CD14-positive monocyte (primary cell): ENCODE data around the gene IFTAP. TPM values are rescaled to one million over a fixed set of nuclear protein-coding genes. Genes with fewer than 3 reads are reported as not detected.

Source experiments
- DNase-seq, 3 donors: peaks; one replicate each; pipeline ENCODE4 v3.0.0-alpha.2; 2011 to 2022
- H2AFZ ChIP-seq: 2 replicates; pipeline ENCODE4 v1.6.0; 2012; ENCODE audit warnings: mild to moderate bottlenecking, low read depth, low read length, inconsistent platforms; ENCODE audit not compliant: insufficient read depth, poor library complexity, severe bottlenecking
- H3K27ac ChIP-seq, 2 donors: 1 replicate in 1 of 2; 2 replicates in 1 of 2; pipeline ENCODE4 v1.5.1; 2012 to 2013; ENCODE audit warnings: low read length in 2 of 2, control low read depth in 1 of 2, inconsistent platforms in 1 of 2, low read depth in 1 of 2, mild to moderate bottlenecking in 1 of 2
- H3K27me3 ChIP-seq, 2 donors: one replicate each; pipeline versions ENCODE4 v1.6.0 to v1.6.1; 2011 to 2013; ENCODE audit warnings: low read length in 2 of 2; ENCODE audit not compliant: control insufficient read depth in 2 of 2, insufficient read depth in 2 of 2
- H3K36me3 ChIP-seq, 2 donors: replicated peaks in 1 of 2; 1 replicate in 1 of 2; 2 replicates in 1 of 2; pipeline versions ENCODE4 v1.5.1 to v1.6.1; 2012 to 2013; ENCODE audit warnings: low read length in 2 of 2, control low read depth in 1 of 2, inconsistent platforms in 1 of 2, mild to moderate bottlenecking in 1 of 2; ENCODE audit not compliant: insufficient read depth in 2 of 2, control insufficient read depth in 1 of 2
- H3K4me1 ChIP-seq, 2 donors: 1 replicate in 1 of 2; 2 replicates in 1 of 2; pipeline versions ENCODE4 v1.5.1 to v1.6.1; 2012 to 2013; ENCODE audit warnings: low read length in 2 of 2, control low read depth in 1 of 2, inconsistent platforms in 1 of 2, mild to moderate bottlenecking in 1 of 2, moderate library complexity in 1 of 2; ENCODE audit not compliant: insufficient read depth in 2 of 2, control insufficient read depth in 1 of 2
- H3K4me2 ChIP-seq: replicated peaks from 2 replicates; pipeline ENCODE3; 2012; ENCODE audit warnings: low read length, moderate library complexity, mild to moderate bottlenecking; ENCODE audit not compliant: poor library complexity, severe bottlenecking; ENCODE audit errors: extremely low read depth
- H3K4me3 ChIP-seq, 3 experiments: fragments of 200-600 bp in 1 of 3; sonication (generic) in 1 of 3; replicated peaks in 1 of 3; 1 replicate in 2 of 3; 2 replicates in 1 of 3; pipeline ENCODE4 v1.5.1; 2011 to 2013; ENCODE audit warnings: low read length in 3 of 3, mild to moderate bottlenecking in 3 of 3, control low read depth in 2 of 3, low read depth in 2 of 3, inconsistent platforms in 1 of 3, moderate library complexity in 1 of 3
- H3K79me2 ChIP-seq: 2 replicates; pipeline ENCODE4 v1.6.0; 2012; ENCODE audit warnings: mild to moderate bottlenecking, control low read depth, inconsistent platforms, low read length, moderate library complexity; ENCODE audit not compliant: insufficient read depth
- H3K9ac ChIP-seq: 2 replicates; pipeline ENCODE4 v1.6.0; 2017; ENCODE audit warnings: low read length, mild to moderate bottlenecking; ENCODE audit not compliant: insufficient read depth, poor library complexity, severe bottlenecking
- H3K9me3 ChIP-seq, 2 donors: replicated peaks in 1 of 2; 1 replicate in 1 of 2; 2 replicates in 1 of 2; pipeline versions ENCODE4 v1.5.1 to v1.6.1; 2012 to 2013; ENCODE audit warnings: low read length in 2 of 2, control low read depth in 1 of 2; ENCODE audit not compliant: control insufficient read depth in 1 of 2, insufficient read depth in 1 of 2
- H4K20me1 ChIP-seq: 2 replicates; pipeline ENCODE4 v1.6.0; 2012; ENCODE audit warnings: mild to moderate bottlenecking, low read length, control low read depth, moderate library complexity; ENCODE audit not compliant: insufficient read depth
- H3K27ac Mint-ChIP-seq, 7 donors: one replicate each; pipeline ENCODE4 v1.8.0; 2020; ENCODE audit warnings: mild to moderate bottlenecking in 7 of 7, mixed read lengths in 7 of 7, moderate library complexity in 6 of 7, inconsistent platforms in 2 of 7
- H3K27me3 Mint-ChIP-seq, 3 donors: one replicate each; pipeline ENCODE4 v1.8.0; 2021 to 2022; ENCODE audit warnings: low read depth in 3 of 3, mild to moderate bottlenecking in 3 of 3, mixed read lengths in 3 of 3, moderate library complexity in 3 of 3, inconsistent platforms in 1 of 3
- H3K36me3 Mint-ChIP-seq, 2 donors: one replicate each; pipeline ENCODE4 v1.8.0; 2020; ENCODE audit warnings: mixed read lengths in 2 of 2, inconsistent platforms in 1 of 2, mild to moderate bottlenecking in 1 of 2
- H3K4me1 Mint-ChIP-seq: one replicate; pipeline ENCODE4 v1.8.0; 2020; ENCODE audit warnings: mild to moderate bottlenecking, mixed read lengths
- H3K4me3 Mint-ChIP-seq, 2 donors: one replicate each; pipeline ENCODE4 v1.8.0; 2020; ENCODE audit warnings: mild to moderate bottlenecking in 2 of 2, mixed read lengths in 2 of 2, moderate library complexity in 1 of 2
- H3K9me3 Mint-ChIP-seq, 7 donors: one replicate each; pipeline ENCODE4 v1.8.0; 2020 to 2022; ENCODE audit warnings: mixed read lengths in 7 of 7, mild to moderate bottlenecking in 6 of 7, moderate library complexity in 6 of 7, inconsistent platforms in 2 of 7
- CTCF ChIP-seq: fragments of 200-600 bp; IDR thresholded peaks from one replicate; pipeline ENCODE4 v1.8.0; 2022; ENCODE audit warnings: antibody characterized with exemption, mild to moderate bottlenecking
- WGBS: methylation state at CpG from one replicate; pipeline ENCODE4 v1.1.5; 2013; ENCODE audit warnings: missing lambda C conversion rate; ENCODE audit not compliant: insufficient coverage; 5-methylcytosine and 5-hydroxymethylcytosine counted together
- intact Hi-C, 2 donors: fragments of 100-400 bp; cut with micrococcal nuclease; formaldehyde crosslinking; loops; one replicate each; pipeline versions ENCODE4 v1.15.0 to v1.15.1; 2023
- polyA plus RNA-seq, 3 donors: library from polyadenylated mRNA; depleted of rRNA in 1 of 3; unstranded in 2 of 3; stranded (reverse) in 1 of 3; fragments of 300-500 nt in 2 of 3; fragments of >200 nt in 1 of 3; fragmentation: Illumina TruSeq in 2 of 3; gene quantifications; 1 replicate in 2 of 3; 2 replicates in 1 of 3; pipeline ENCODE4 v1.2.3, GENCODE V29; 2012 to 2021

Gene IFTAP
- polyA plus RNA-seq, 3 donors = 5.0 to 18.7 (median 13.9) TPM

GRCh38 chr11:36631774-36632173 is 37.5 kb downstream of the IFTAP start:
- no CpG with 5 or more reads among the region's 2 CpGs for WGBS
- H3K9ac ChIP-seq = no peak overlapping the region
- H3K27me3 ChIP-seq = no peaks in the 10 kb centered on the region
- H3K4me3 ChIP-seq = no peak overlapping the region
- no peak overlapping the region for H2AFZ ChIP-seq
- intact Hi-C loops = no loop called here
- H3K36me3 ChIP-seq = no peaks in the 10 kb centered on the region
- Mint-ChIP-seq H3K27ac (no peak overlapping the region), H3K4me3 (no peak overlapping the region), H3K9me3 (peaks cover 0 to 2% (median 0%) of the 10 kb centered on the region in 7 donors), H3K4me1 (peaks cover under 1% of the 10 kb centered on the region), H3K36me3 (peaks cover 0 to 10% of the 10 kb centered on the region in 2 donors), H3K27me3 (no peaks in the 10 kb centered on the region)
- TF ChIP-seq CTCF = no peak
- no peaks in the 10 kb centered on the region for H3K9me3 ChIP-seq
- no peak for DNase-seq
- no peaks in the 10 kb centered on the region for H3K4me1 ChIP-seq
- no peak overlapping the region for H3K4me2 ChIP-seq
- no peaks in the 10 kb centered on the region for H3K79me2 ChIP-seq
- H4K20me1 ChIP-seq = no peaks in the 10 kb centered on the region
- no peak overlapping the region for H3K27ac ChIP-seq

- TF ChIP-seq CTCF = no peak
- Histone ChIP-seq H3K9me3 (no peaks in the 10 kb centered on the region), H3K79me2 (no peaks in the 10 kb centered on the region), H4K20me1 (no peaks in the 10 kb centered on the region), H3K27me3 (no peaks in the 10 kb centered on the region), H2AFZ (no peak overlapping the region), H3K27ac (no peak overlapping the region), H3K4me2 (no peak overlapping the region), H3K4me1 (no peaks in the 10 kb centered on the region), H3K9ac (no peak overlapping the region), H3K4me3 (no peak overlapping the region), H3K36me3 (no peaks in the 10 kb centered on the region)
- peaks cover 9 to 21% of the 10 kb centered on the region in 2 donors for H3K36me3 Mint-ChIP-seq
- H3K27ac Mint-ChIP-seq = no peak overlapping the region
- H3K4me1 Mint-ChIP-seq = no peaks in the 10 kb centered on the region
- DNase-seq = no peak
- H3K27me3 Mint-ChIP-seq = no peaks in the 10 kb centered on the region
- intact Hi-C loops = no loop called here
- peaks cover 0 to 10% (median 2%) of the 10 kb centered on the region in 7 donors for H3K9me3 Mint-ChIP-seq
- WGBS = no CpG with 5 or more reads among the region's 4 CpGs
- no peak overlapping the region for H3K4me3 Mint-ChIP-seq
Observed at GRCh38 chr11:36635066-36635862, 41.0 kb downstream of the IFTAP start.
